ENCODE results near the gene RPL41.

RPL41 gene

GRCh38 chr12:56157201-56158028 is 41.0 kb downstream of the RPL41 start:
- FAIRE-seq = no peak
- DNase-seq (ENCODE audit: insufficient read length, low spot score) = peak; percentile 64
- TF ChIP-seq POLR2A (IDR thresholded peaks at IDR 0.05; ENCODE audit: low read depth, low read length) (no peak), PAX5 (IDR thresholded peaks at IDR 0.05; ENCODE audit: insufficient read depth, low read length, severe bottlenecking) (peak; percentile 65), POLR2AphosphoS5 (IDR thresholded peaks at IDR 0.05; ENCODE audit: low read depth, low read length) (no peak), SPI1 (IDR thresholded peaks at IDR 0.05; ENCODE audit: low read depth, low read length) (peak; percentile 59), TAF1 (IDR thresholded peaks at IDR 0.05; ENCODE audit: low read depth, low read length) (peak; percentile 71), POU2F2 (IDR thresholded peaks at IDR 0.05; ENCODE audit: low read depth, low read length) (peak; percentile 2; the same call in 1 of the 2 replicates)

GRCh38 chr12:56158029-56158925 is 41.8 kb downstream of the RPL41 start, which contains the start of gene MYL6:
MYL6 (plus strand) TSS chr12:56158359; CDS start chr12:56158402, 43 bp downstream.
- FAIRE-seq (peak; percentile 96), DNase-seq (ENCODE audit: insufficient read length, low spot score) (peak; percentile 83)
- TF ChIP-seq POU2F2 (IDR thresholded peaks at IDR 0.05; ENCODE audit: low read depth, low read length) (peak; percentile 79), POLR2A (IDR thresholded peaks at IDR 0.05; ENCODE audit: low read depth, low read length) (peak; percentile 98), TAF1 (IDR thresholded peaks at IDR 0.05; ENCODE audit: low read depth, low read length) (peak; percentile 92), SPI1 (IDR thresholded peaks at IDR 0.05; ENCODE audit: low read depth, low read length) (peak; percentile 86), POLR2AphosphoS5 (IDR thresholded peaks at IDR 0.05; ENCODE audit: low read depth, low read length) (peak; percentile 99), PAX5 (IDR thresholded peaks at IDR 0.05; ENCODE audit: insufficient read depth, low read length, severe bottlenecking) (no peak)

- FAIRE-seq (no peak), DNase-seq (ENCODE audit: insufficient read length, low spot score) (no peak)
- TF ChIP-seq PAX5 (IDR thresholded peaks at IDR 0.05; ENCODE audit: insufficient read depth, low read length, severe bottlenecking) = no peak
- peak; percentile 26; the same call in 1 of the 2 replicates for TF ChIP-seq SPI1 (IDR thresholded peaks at IDR 0.05; ENCODE audit: low read depth, low read length)
- TF ChIP-seq POLR2AphosphoS5 (IDR thresholded peaks at IDR 0.05; ENCODE audit: low read depth, low read length) = no peak; the same call in none of the 2 replicates
- no peak for TF ChIP-seq TAF1 (IDR thresholded peaks at IDR 0.05; ENCODE audit: low read depth, low read length)
- 0 out of 2 replicates have a peak, but pooled peaks have one; percentile 16 for TF ChIP-seq POLR2A (IDR thresholded peaks at IDR 0.05; ENCODE audit: low read depth, low read length)
- TF ChIP-seq POU2F2 (IDR thresholded peaks at IDR 0.05; ENCODE audit: low read depth, low read length) = no peak
These were observed 42.6 kb downstream of the RPL41 start for GRCh38 chr12:56158926-56159461.

GRCh38 chr12:56159482-56160192 is 43.2 kb downstream of the RPL41 start:
- DNase-seq (ENCODE audit: insufficient read length, low spot score) (no peak), FAIRE-seq (peak; percentile 16)
- TF ChIP-seq POLR2AphosphoS5 (IDR thresholded peaks at IDR 0.05; ENCODE audit: low read depth, low read length) = no peak; the same call in 1 of the 2 replicates
- TF ChIP-seq PAX5 (IDR thresholded peaks at IDR 0.05; ENCODE audit: insufficient read depth, low read length, severe bottlenecking) = no peak
- no peak for TF ChIP-seq SPI1 (IDR thresholded peaks at IDR 0.05; ENCODE audit: low read depth, low read length)
- no peak for TF ChIP-seq TAF1 (IDR thresholded peaks at IDR 0.05; ENCODE audit: low read depth, low read length)
- TF ChIP-seq POU2F2 (IDR thresholded peaks at IDR 0.05; ENCODE audit: low read depth, low read length) = no peak
- TF ChIP-seq POLR2A (IDR thresholded peaks at IDR 0.05; ENCODE audit: low read depth, low read length) = no peak; the same call in 1 of the 2 replicates

GRCh38 chr12:56160193-56160763 is 43.8 kb downstream of the RPL41 start:
- TF ChIP-seq SPI1 (IDR thresholded peaks at IDR 0.05; ENCODE audit: low read depth, low read length) = no peak
- TF ChIP-seq TAF1 (IDR thresholded peaks at IDR 0.05; ENCODE audit: low read depth, low read length) = no peak
- no peak for TF ChIP-seq PAX5 (IDR thresholded peaks at IDR 0.05; ENCODE audit: insufficient read depth, low read length, severe bottlenecking)
- TF ChIP-seq POU2F2 (IDR thresholded peaks at IDR 0.05; ENCODE audit: low read depth, low read length) = peak; percentile 20; the same call in 1 of the 2 replicates
- peak; percentile 67 for TF ChIP-seq POLR2AphosphoS5 (IDR thresholded peaks at IDR 0.05; ENCODE audit: low read depth, low read length)
- peak; percentile 61 for TF ChIP-seq POLR2A (IDR thresholded peaks at IDR 0.05; ENCODE audit: low read depth, low read length)
- DNase-seq (ENCODE audit: insufficient read length, low spot score) (no peak), FAIRE-seq (peak; percentile 38)

GRCh38 chr12:56160894-56161689 is 44.7 kb downstream of the RPL41 start:
- DNase-seq (ENCODE audit: insufficient read length, low spot score) (no peak), FAIRE-seq (no peak)
- no peak for TF ChIP-seq PAX5 (IDR thresholded peaks at IDR 0.05; ENCODE audit: insufficient read depth, low read length, severe bottlenecking)
- 0 out of 2 replicates have a peak, but pooled peaks have one; percentile 46 for TF ChIP-seq POLR2AphosphoS5 (IDR thresholded peaks at IDR 0.05; ENCODE audit: low read depth, low read length)
- TF ChIP-seq POU2F2 (IDR thresholded peaks at IDR 0.05; ENCODE audit: low read depth, low read length) = 0 out of 2 replicates have a peak, but pooled peaks have one; percentile 40
- peak; percentile 51 for TF ChIP-seq POLR2A (IDR thresholded peaks at IDR 0.05; ENCODE audit: low read depth, low read length)

GRCh38 chr12:56161690-56162351 is 45.4 kb downstream of the RPL41 start:
- FAIRE-seq (no peak), DNase-seq (ENCODE audit: insufficient read length, low spot score) (no peak)
- TF ChIP-seq TAF1 (IDR thresholded peaks at IDR 0.05; ENCODE audit: low read depth, low read length) (no peak), PAX5 (IDR thresholded peaks at IDR 0.05; ENCODE audit: insufficient read depth, low read length, severe bottlenecking) (no peak), POLR2A (IDR thresholded peaks at IDR 0.05; ENCODE audit: low read depth, low read length) (no peak; the same call in 1 of the 2 replicates), POLR2AphosphoS5 (IDR thresholded peaks at IDR 0.05; ENCODE audit: low read depth, low read length) (no peak; the same call in 1 of the 2 replicates), SPI1 (IDR thresholded peaks at IDR 0.05; ENCODE audit: low read depth, low read length) (no peak), POU2F2 (IDR thresholded peaks at IDR 0.05; ENCODE audit: low read depth, low read length) (no peak)
